ENCODE measurements around the gene NMNAT2. TPM values are rescaled to one million over a fixed set of nuclear protein-coding genes. Genes with fewer than 3 reads are reported as not detected.

The NMNAT2 gene
- polyA plus RNA-seq, 1 donor from 2014 or later = 43.8 TPM

- H3K9me3 ChIP-seq (ENCODE audit: low read length) = no peaks in the 10 kb centered on the region
- no peak overlapping the region for H3K27ac ChIP-seq (ENCODE audit: low read length)
- H3K9me2 ChIP-seq (ENCODE audit: insufficient read depth, low read length) = no peaks in the 10 kb centered on the region
- H3F3A ChIP-seq (ENCODE audit: insufficient read depth, low read length, poor library complexity, severe bottlenecking) = no peaks in the 10 kb centered on the region
- no peaks in the 10 kb centered on the region for H3K27me3 ChIP-seq (ENCODE audit: insufficient read depth, low read depth, low read length)
- H3K4me3 ChIP-seq (ENCODE audit: low read length) = no peak overlapping the region
- H3K9ac ChIP-seq (ENCODE audit: low read length) = no peak overlapping the region
- H2AFZ ChIP-seq (ENCODE audit: low read depth, low read length) = no peak overlapping the region
- H3K36me3 ChIP-seq (ENCODE audit: insufficient read depth, low read length) = no peaks in the 10 kb centered on the region
- H3K4me2 ChIP-seq (ENCODE audit: low read length) = no peak overlapping the region
- no peaks in the 10 kb centered on the region for H3K79me2 ChIP-seq (replicated peaks; ENCODE audit: insufficient read depth, low read length)
- H4K20me1 ChIP-seq (ENCODE audit: insufficient read depth) = no peaks in the 10 kb centered on the region
- TF ChIP-seq SMC3 (conservative IDR thresholded peaks at IDR 0.05; ENCODE audit: poor library complexity) (no peak), TAF1 (IDR thresholded peaks at IDR 0.05; ENCODE audit: low read depth) (no peak), EP300 (conservative IDR thresholded peaks at IDR 0.05; ENCODE audit: poor library complexity, severe bottlenecking) (no peak), CTCF (IDR thresholded peaks at IDR 0.05; ENCODE audit: poor library complexity, severe bottlenecking) (no peak), EZH2 (IDR thresholded peaks at IDR 0.05; ENCODE audit: borderline replicate concordance, insufficient read depth, low read length, poor library complexity, severe bottlenecking) (no peak), REST (IDR thresholded peaks at IDR 0.05; ENCODE audit: borderline replicate concordance) (no peak)
Measured at GRCh38 chr1:183199304-183199703, 218.9 kb downstream of the NMNAT2 start.

GRCh38 chr1:183198463-183198862, 219.7 kb downstream of the NMNAT2 start:
- H3K9me3 ChIP-seq (ENCODE audit: low read length) = no peaks in the 10 kb centered on the region
- no peak overlapping the region for H3K4me3 ChIP-seq (ENCODE audit: low read length)
- no peaks in the 10 kb centered on the region for H3K9me2 ChIP-seq (ENCODE audit: insufficient read depth, low read length)
- no peaks in the 10 kb centered on the region for H3K36me3 ChIP-seq (ENCODE audit: insufficient read depth, low read length)
- no peak overlapping the region for H3K27ac ChIP-seq (ENCODE audit: low read length)
- H3K27me3 ChIP-seq (ENCODE audit: insufficient read depth, low read depth, low read length) = no peaks in the 10 kb centered on the region
- H4K20me1 ChIP-seq (ENCODE audit: insufficient read depth) = no peaks in the 10 kb centered on the region
- no peak overlapping the region for H3K9ac ChIP-seq (ENCODE audit: low read length)
- H3F3A ChIP-seq (ENCODE audit: insufficient read depth, low read length, poor library complexity, severe bottlenecking) = no peaks in the 10 kb centered on the region
- H3K4me2 ChIP-seq (ENCODE audit: low read length) = no peak overlapping the region
- no peak overlapping the region for H2AFZ ChIP-seq (ENCODE audit: low read depth, low read length)
- H3K79me2 ChIP-seq (replicated peaks; ENCODE audit: insufficient read depth, low read length) = no peaks in the 10 kb centered on the region
- TF ChIP-seq REST (IDR thresholded peaks at IDR 0.05; ENCODE audit: borderline replicate concordance) (no peak), EP300 (conservative IDR thresholded peaks at IDR 0.05; ENCODE audit: poor library complexity, severe bottlenecking) (no peak), RAD21 (conservative IDR thresholded peaks at IDR 0.05) (no peak), MXI1 (conservative IDR thresholded peaks at IDR 0.05; ENCODE audit: poor library complexity, severe bottlenecking) (no peak), EZH2 (IDR thresholded peaks at IDR 0.05; ENCODE audit: borderline replicate concordance, insufficient read depth, low read length, poor library complexity, severe bottlenecking) (no peak), TAF1 (IDR thresholded peaks at IDR 0.05; ENCODE audit: low read depth) (no peak), CTCF (IDR thresholded peaks at IDR 0.05; ENCODE audit: poor library complexity, severe bottlenecking) (no peak), POLR2AphosphoS5 (IDR thresholded peaks at IDR 0.05) (no peak), SMC3 (conservative IDR thresholded peaks at IDR 0.05; ENCODE audit: poor library complexity) (no peak)
